Stimulated activated CD8-positive, alpha-beta memory T cell treated with anti-CD3 and anti-CD28 coated beads, Interleukin-7, amount 100 ng/mL, for 48 hours (primary cell): ENCODE data around the gene IFNG-AS1.

ENCODE experiments used
- DNase-seq, 2 donors: peaks; one replicate each; pipeline ENCODE4 v3.0.0-alpha.2; 2020; ENCODE audit warnings: low read depth in 1 of 2; ENCODE audit errors: extremely low read depth in 1 of 2

IFNG-AS1 gene

GRCh38 chr12:68034567-68034966 lies 45.3 kb downstream of the IFNG-AS1 start:
- no peak for DNase-seq

GRCh38 chr12:68036642-68037041 lies 47.4 kb downstream of the IFNG-AS1 start:
- DNase-seq, result no peak

GRCh38 chr12:68037616-68038255 lies 48.5 kb downstream of the IFNG-AS1 start:
- DNase-seq, result no peak

- DNase-seq, result no peak
These were observed 49.4 kb downstream of the IFNG-AS1 start for GRCh38 chr12:68038650-68039049.

- peak in 1 of 2 donors; percentile 40 for DNase-seq
These were observed 51.3 kb downstream of the IFNG-AS1 start for GRCh38 chr12:68040450-68041075.

- peak; percentile 22 to 28 for DNase-seq
These were observed 53.0 kb downstream of the IFNG-AS1 start for GRCh38 chr12:68042212-68042699.

GRCh38 chr12:68043435-68043834 lies 54.2 kb downstream of the IFNG-AS1 start:
- DNase-seq, result no peak

- no peak for DNase-seq
These were observed 59.5 kb downstream of the IFNG-AS1 start for GRCh38 chr12:68048648-68049297.

GRCh38 chr12:68056300-68056699 lies 67.1 kb downstream of the IFNG-AS1 start:
- DNase-seq, result no peak

GRCh38 chr12:68063900-68064590 lies 74.8 kb downstream of the IFNG-AS1 start:
- no peak for DNase-seq

- no peak for DNase-seq
These were observed 75.9 kb downstream of the IFNG-AS1 start for GRCh38 chr12:68065163-68065562.

GRCh38 chr12:68065687-68066086 lies 76.4 kb downstream of the IFNG-AS1 start:
- DNase-seq, result no peak

GRCh38 chr12:68067762-68068376 lies 78.6 kb downstream of the IFNG-AS1 start:
- DNase-seq, result no peak

GRCh38 chr12:68069275-68069674 lies 80.0 kb downstream of the IFNG-AS1 start:
- DNase-seq, result no peak
